Fibroblast of lung (primary cell): Measurements from ENCODE around the gene VGF.
"Not testable (repeated sequence)": the region's sequence is repeated elsewhere in the genome, so short reads cannot be mapped to it uniquely, and the experiment has no call there.

Source experiments
- CTCF ChIP-seq, 2 donors: IDR thresholded peaks in 1 of 2; conservative IDR thresholded peaks in 1 of 2; 1 replicate in 1 of 2; 2 replicates in 1 of 2; pipeline ENCODE4 v1.5.1; 2011 to 2012; ENCODE audit warnings: low read length in 2 of 2, control low read depth in 1 of 2, inconsistent platforms in 1 of 2, low read depth in 1 of 2, mild to moderate bottlenecking in 1 of 2
- EZH2 ChIP-seq: IDR thresholded peaks from 2 replicates; pipeline ENCODE4 v1.5.1; 2012; ENCODE audit warnings: low read length, control low read depth, mild to moderate bottlenecking; ENCODE audit errors: missing control alignments

- TF ChIP-seq CTCF (conservative IDR thresholded peaks at IDR 0.05 in 1 of 2, IDR thresholded peaks at IDR 0.05 in 1 of 2; ENCODE audit: low read depth in 1 of 2, low read length in 2 of 2); EZH2: not testable (repeated sequence)
Measured at GRCh38 chr7:101121631-101121990, 43.8 kb downstream of the VGF start.
